ENCODE data around the gene OR2D3.
A peak's percentile ranks its signal among the peaks of the same experiment; 100 is the strongest.
"Not testable (repeated sequence)": the region's sequence is repeated elsewhere in the genome, so short reads cannot be mapped to it uniquely, and the experiment has no call there.

Gene OR2D3

GRCh38 chr11:6900327-6900999 is 20.3 kb upstream of the OR2D3 start:
- no peak overlapping the region for H3K9ac ChIP-seq (ENCODE audit: low read length)
- no peak overlapping the region for H3K27ac ChIP-seq (ENCODE audit: low read depth, low read length)
- H3K4me1 ChIP-seq (ENCODE audit: control insufficient read depth, insufficient read depth, low read length), result no peaks in the 10 kb centered on the region
- no peaks in the 10 kb centered on the region for H3K36me3 ChIP-seq (ENCODE audit: control insufficient read depth, insufficient read depth, low read length)
- no peak overlapping the region for H3K4me3 ChIP-seq (ENCODE audit: low read length)
- no peaks in the 10 kb centered on the region for H3K27me3 ChIP-seq (ENCODE audit: control insufficient read depth, insufficient read depth, low read length)

GRCh38 chr11:6904804-6905203 is 16.0 kb upstream of the OR2D3 start:
- not testable (repeated sequence) for H3K4me3 ChIP-seq (ENCODE audit: low read length); H3K9ac ChIP-seq (ENCODE audit: low read length); H3K4me1 ChIP-seq (ENCODE audit: control insufficient read depth, insufficient read depth, low read length); H3K27ac ChIP-seq (ENCODE audit: low read depth, low read length); H3K36me3 ChIP-seq (ENCODE audit: control insufficient read depth, insufficient read depth, low read length); H3K27me3 ChIP-seq (ENCODE audit: control insufficient read depth, insufficient read depth, low read length)

GRCh38 chr11:6911378-6911777 is 9.4 kb upstream of the OR2D3 start:
- Histone ChIP-seq H3K9ac (ENCODE audit: low read length) (no peak overlapping the region), H3K4me1 (ENCODE audit: control insufficient read depth, insufficient read depth, low read length) (no peaks in the 10 kb centered on the region), H3K4me3 (ENCODE audit: low read length) (no peak overlapping the region), H3K27me3 (ENCODE audit: control insufficient read depth, insufficient read depth, low read length) (no peaks in the 10 kb centered on the region), H3K36me3 (ENCODE audit: control insufficient read depth, insufficient read depth, low read length) (no peaks in the 10 kb centered on the region), H3K27ac (ENCODE audit: low read depth, low read length) (no peak overlapping the region)

- Histone ChIP-seq H3K27me3 (ENCODE audit: control insufficient read depth, insufficient read depth, low read length) (no peaks in the 10 kb centered on the region), H3K27ac (ENCODE audit: low read depth, low read length) (no peak overlapping the region), H3K4me3 (ENCODE audit: low read length) (no peak overlapping the region), H3K4me1 (ENCODE audit: control insufficient read depth, insufficient read depth, low read length) (no peaks in the 10 kb centered on the region), H3K9ac (ENCODE audit: low read length) (no peak overlapping the region), H3K36me3 (ENCODE audit: control insufficient read depth, insufficient read depth, low read length) (no peaks in the 10 kb centered on the region)
Observed at GRCh38 chr11:6911948-6912347, 8.9 kb upstream of the OR2D3 start.

GRCh38 chr11:6919698-6920097 is 1.1 kb upstream of the OR2D3 start:
- Histone ChIP-seq H3K36me3 (ENCODE audit: control insufficient read depth, insufficient read depth, low read length) (no peaks in the 10 kb centered on the region), H3K27me3 (ENCODE audit: control insufficient read depth, insufficient read depth, low read length) (no peaks in the 10 kb centered on the region), H3K4me3 (ENCODE audit: low read length) (no peak overlapping the region), H3K4me1 (ENCODE audit: control insufficient read depth, insufficient read depth, low read length) (no peaks in the 10 kb centered on the region), H3K9ac (ENCODE audit: low read length) (no peak overlapping the region), H3K27ac (ENCODE audit: low read depth, low read length) (no peak overlapping the region)

- Histone ChIP-seq H3K9ac (ENCODE audit: low read length) (no peak overlapping the region), H3K27ac (ENCODE audit: low read depth, low read length) (no peak overlapping the region), H3K27me3 (ENCODE audit: control insufficient read depth, insufficient read depth, low read length) (no peaks in the 10 kb centered on the region), H3K4me1 (ENCODE audit: control insufficient read depth, insufficient read depth, low read length) (peaks cover 2% of the 10 kb centered on the region), H3K36me3 (ENCODE audit: control insufficient read depth, insufficient read depth, low read length) (no peaks in the 10 kb centered on the region), H3K4me3 (ENCODE audit: low read length) (no peak overlapping the region)
Observed at GRCh38 chr11:6925007-6925577, 4.3 kb downstream of the OR2D3 start.

- Histone ChIP-seq H3K9ac (ENCODE audit: low read length) (no peak overlapping the region), H3K27ac (ENCODE audit: low read depth, low read length) (no peak overlapping the region), H3K36me3 (ENCODE audit: control insufficient read depth, insufficient read depth, low read length) (no peaks in the 10 kb centered on the region), H3K4me1 (ENCODE audit: control insufficient read depth, insufficient read depth, low read length) (peaks cover 2% of the 10 kb centered on the region), H3K4me3 (ENCODE audit: low read length) (peak overlapping the region; percentile 78), H3K27me3 (ENCODE audit: control insufficient read depth, insufficient read depth, low read length) (no peaks in the 10 kb centered on the region)
Observed at GRCh38 chr11:6925636-6926207, 4.9 kb downstream of the OR2D3 start.

GRCh38 chr11:6926208-6927029 is 5.6 kb downstream of the OR2D3 start, which contains the start of gene ZNF215:
TSS of gene ZNF215 (plus strand) at chr11:6926426. CDS start at chr11:6932273, 5,847 bp downstream.
- Histone ChIP-seq H3K36me3 (ENCODE audit: control insufficient read depth, insufficient read depth, low read length) (no peaks in the 10 kb centered on the region), H3K27me3 (ENCODE audit: control insufficient read depth, insufficient read depth, low read length) (no peaks in the 10 kb centered on the region), H3K9ac (ENCODE audit: low read length) (no peak within 1 kb of the TSS), H3K4me3 (ENCODE audit: low read length) (peak within 1 kb of the TSS; percentile 78), H3K4me1 (ENCODE audit: control insufficient read depth, insufficient read depth, low read length) (peaks cover 2% of the 10 kb centered on the region), H3K27ac (ENCODE audit: low read depth, low read length) (no peak within 1 kb of the TSS)

GRCh38 chr11:6927030-6927617 is 6.3 kb downstream of the OR2D3 start:
- Histone ChIP-seq H3K9ac (ENCODE audit: low read length) (no peak overlapping the region), H3K27me3 (ENCODE audit: control insufficient read depth, insufficient read depth, low read length) (no peaks in the 10 kb centered on the region), H3K27ac (ENCODE audit: low read depth, low read length) (no peak overlapping the region), H3K36me3 (ENCODE audit: control insufficient read depth, insufficient read depth, low read length) (no peaks in the 10 kb centered on the region), H3K4me3 (ENCODE audit: low read length) (peak overlapping the region; percentile 78), H3K4me1 (ENCODE audit: control insufficient read depth, insufficient read depth, low read length) (peaks cover 2% of the 10 kb centered on the region)

- Histone ChIP-seq H3K36me3 (ENCODE audit: control insufficient read depth, insufficient read depth, low read length) (no peaks in the 10 kb centered on the region), H3K27ac (ENCODE audit: low read depth, low read length) (no peak overlapping the region), H3K27me3 (ENCODE audit: control insufficient read depth, insufficient read depth, low read length) (no peaks in the 10 kb centered on the region), H3K4me1 (ENCODE audit: control insufficient read depth, insufficient read depth, low read length) (peaks cover 2% of the 10 kb centered on the region), H3K4me3 (ENCODE audit: low read length) (no peak overlapping the region), H3K9ac (ENCODE audit: low read length) (no peak overlapping the region)
Observed at GRCh38 chr11:6928916-6929315, 8.1 kb downstream of the OR2D3 start.

- Histone ChIP-seq H3K27ac (ENCODE audit: low read depth, low read length) (no peak overlapping the region), H3K27me3 (ENCODE audit: control insufficient read depth, insufficient read depth, low read length) (no peaks in the 10 kb centered on the region), H3K9ac (ENCODE audit: low read length) (no peak overlapping the region), H3K4me1 (ENCODE audit: control insufficient read depth, insufficient read depth, low read length) (peaks cover 2% of the 10 kb centered on the region), H3K36me3 (ENCODE audit: control insufficient read depth, insufficient read depth, low read length) (no peaks in the 10 kb centered on the region), H3K4me3 (ENCODE audit: low read length) (no peak overlapping the region)
Observed at GRCh38 chr11:6931146-6931713, 10.4 kb downstream of the OR2D3 start.

GRCh38 chr11:6932145-6932544 is 11.3 kb downstream of the OR2D3 start:
- Histone ChIP-seq H3K27ac (ENCODE audit: low read depth, low read length) (no peak overlapping the region), H3K9ac (ENCODE audit: low read length) (no peak overlapping the region), H3K4me1 (ENCODE audit: control insufficient read depth, insufficient read depth, low read length) (no peaks in the 10 kb centered on the region), H3K4me3 (ENCODE audit: low read length) (no peak overlapping the region), H3K36me3 (ENCODE audit: control insufficient read depth, insufficient read depth, low read length) (no peaks in the 10 kb centered on the region), H3K27me3 (ENCODE audit: control insufficient read depth, insufficient read depth, low read length) (no peaks in the 10 kb centered on the region)

Data from rectal smooth muscle tissue (tissue), 1 donor.